GM20431 (cell line): Measurements from ENCODE around the gene INPPL1.

Source experiments
- in situ Hi-C: fragments of 300-500 bp; cut with MseI, MboI; formaldehyde crosslinking; loops from one replicate; pipeline ENCODE4 v1.15.0; 2020; ENCODE audit warnings: low sequenced_read_pairs; ENCODE audit not compliant: unreplicated experiment

Gene INPPL1

DNA sequence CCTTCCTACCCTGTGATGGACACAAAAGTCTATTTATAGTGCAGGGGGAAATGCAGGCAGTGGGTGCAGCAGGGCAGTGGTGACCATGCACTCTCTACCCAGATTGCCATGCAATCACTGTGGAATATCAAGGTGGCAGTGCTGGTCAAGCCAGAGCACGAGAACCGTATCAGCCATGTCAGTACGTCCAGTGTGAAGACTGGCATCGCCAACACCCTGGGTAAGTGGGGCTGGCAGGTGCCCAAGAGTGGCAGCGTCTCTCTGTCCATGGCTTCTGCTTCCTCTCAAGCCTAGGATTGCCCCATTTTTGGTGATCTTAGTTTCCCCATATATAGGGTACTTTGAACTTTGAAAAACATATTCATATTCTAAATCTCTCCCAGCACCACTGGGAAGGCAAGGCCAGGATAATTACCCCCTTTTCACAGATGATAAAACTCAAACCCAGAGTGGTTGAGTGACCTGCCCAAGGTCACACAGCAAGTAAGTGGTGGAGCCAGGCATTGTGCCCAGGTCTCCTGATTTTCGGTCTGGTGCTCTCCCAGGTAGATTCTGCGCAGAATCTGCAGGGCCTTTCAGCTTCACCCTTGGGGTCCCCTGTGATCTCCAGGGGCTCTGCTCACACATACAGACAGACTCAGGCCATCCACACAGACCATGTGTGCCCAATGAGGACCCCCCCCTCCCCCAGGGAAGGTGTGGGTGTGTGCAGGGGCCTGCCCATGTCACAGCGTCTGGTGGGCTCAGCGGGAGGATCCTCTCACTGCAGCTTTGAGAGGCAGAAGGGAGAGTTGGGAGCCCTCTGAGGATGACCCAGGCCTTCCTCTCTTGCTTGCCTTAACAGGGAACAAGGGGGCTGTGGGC, 7.1 kb downstream of the INPPL1 start:
- in situ Hi-C loops, result no loop called here

DNA sequence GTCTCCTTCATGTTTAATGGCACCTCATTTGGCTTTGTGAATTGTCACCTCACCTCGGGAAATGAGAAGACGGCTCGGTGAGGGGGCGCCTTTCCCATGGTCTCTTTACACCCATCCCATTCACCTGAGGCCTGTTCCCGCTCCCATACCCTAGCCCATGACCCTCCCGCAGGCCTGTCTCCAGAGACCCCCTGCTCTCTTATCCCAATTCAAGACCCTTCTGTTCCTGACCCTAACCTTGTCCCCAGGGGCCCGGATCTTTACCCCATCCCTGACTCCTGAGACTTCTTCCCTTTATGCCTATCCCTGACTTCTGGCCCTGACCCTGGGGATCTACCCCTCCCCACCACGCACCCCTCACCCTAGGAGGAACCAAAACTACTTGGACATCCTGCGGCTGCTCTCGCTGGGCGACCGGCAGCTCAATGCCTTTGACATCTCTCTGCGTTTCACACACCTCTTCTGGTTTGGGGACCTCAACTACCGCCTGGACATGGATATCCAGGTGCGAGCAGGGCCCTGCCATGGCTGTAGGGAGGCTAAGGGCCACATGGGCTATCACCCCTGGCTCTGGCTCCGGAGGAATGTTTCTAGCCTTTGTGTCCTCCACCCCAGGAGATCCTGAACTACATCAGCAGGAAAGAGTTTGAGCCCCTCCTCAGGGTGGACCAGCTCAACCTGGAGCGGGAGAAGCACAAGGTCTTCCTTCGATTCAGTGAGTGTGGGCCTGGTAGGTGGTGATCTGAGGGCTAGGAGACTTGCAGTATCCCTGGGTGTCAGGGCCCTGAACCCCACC, 7.9 kb downstream of the INPPL1 start:
- in situ Hi-C loops, result no loop called here

DNA sequence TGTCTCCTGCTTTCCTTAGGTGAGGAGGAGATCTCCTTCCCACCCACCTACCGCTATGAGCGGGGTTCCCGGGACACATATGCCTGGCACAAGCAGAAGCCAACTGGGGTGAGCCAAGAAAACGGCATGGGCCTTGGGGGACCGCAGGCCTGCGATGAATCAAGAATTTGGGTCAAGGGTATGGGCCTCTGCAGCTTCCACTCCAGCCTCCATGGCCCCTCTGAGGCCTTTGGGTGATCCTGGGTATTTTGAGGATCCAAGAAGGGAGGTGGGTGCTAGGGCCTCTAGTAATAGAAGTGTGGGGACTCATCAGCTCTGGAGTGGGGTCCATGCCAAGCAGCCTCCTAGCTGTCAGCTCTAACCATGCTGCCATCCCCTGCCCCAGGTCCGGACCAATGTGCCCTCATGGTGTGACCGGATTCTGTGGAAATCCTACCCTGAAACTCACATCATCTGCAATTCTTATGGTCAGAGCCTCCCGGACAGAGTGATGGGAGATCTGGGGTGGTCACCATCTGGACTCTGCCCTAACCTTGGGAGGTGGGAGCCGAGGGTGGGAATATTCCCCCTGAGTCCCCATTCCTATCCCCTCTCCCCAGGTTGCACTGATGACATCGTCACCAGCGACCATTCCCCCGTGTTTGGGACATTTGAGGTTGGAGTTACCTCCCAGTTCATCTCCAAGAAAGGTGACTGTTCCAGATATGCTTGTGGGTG, 8.6 kb downstream of the INPPL1 start:
- in situ Hi-C loops, result no loop called here

DNA sequence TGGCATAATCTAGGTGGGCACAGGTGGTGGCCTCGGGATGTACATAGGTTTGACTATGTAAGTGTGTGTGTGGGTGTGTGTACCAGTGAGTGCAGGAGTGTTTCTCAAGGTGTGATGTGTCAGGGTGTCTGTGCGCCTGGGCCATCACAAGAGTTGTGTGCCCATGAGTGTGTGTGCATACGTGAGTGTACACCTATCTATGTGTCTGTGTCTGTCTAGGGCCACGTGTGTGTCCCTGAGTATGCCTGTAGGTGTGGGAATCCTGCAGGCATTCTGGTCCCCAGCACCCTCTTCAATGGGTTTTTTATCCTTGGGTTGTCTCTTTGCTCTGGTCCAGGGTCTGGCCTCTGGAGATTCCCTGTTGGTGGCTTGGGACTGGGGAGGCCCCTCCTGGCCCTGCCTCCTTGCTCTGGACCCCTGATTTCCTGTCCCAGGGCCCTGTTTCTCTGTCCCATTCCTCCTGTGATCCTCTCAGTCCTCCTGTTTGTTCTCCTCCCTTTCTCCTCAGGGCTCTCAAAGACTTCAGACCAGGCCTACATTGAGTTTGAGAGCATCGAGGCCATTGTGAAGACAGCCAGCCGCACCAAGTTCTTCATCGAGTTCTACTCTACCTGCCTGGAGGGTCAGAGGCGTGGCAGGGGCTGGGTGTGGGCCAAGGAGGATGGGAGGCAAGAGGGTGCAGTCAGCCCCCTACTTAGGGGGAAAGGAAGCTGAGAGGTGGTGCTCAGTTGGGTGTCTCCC, 9.4 kb downstream of the INPPL1 start:
- in situ Hi-C loops, result no loop called here

DNA sequence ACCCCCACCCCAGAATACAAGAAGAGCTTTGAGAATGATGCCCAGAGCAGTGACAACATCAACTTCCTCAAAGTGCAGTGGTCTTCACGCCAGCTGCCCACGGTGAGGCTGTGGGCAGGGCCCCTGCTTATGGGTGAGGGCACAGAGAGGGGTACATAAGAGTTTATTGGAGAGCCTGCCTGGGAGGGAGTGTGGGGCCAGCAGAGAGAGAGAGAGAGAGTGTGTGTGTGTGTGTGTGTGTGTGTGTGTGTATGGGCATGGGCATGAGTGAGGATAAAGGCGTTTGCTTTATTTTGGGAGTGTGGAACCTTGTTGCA, 9.9 kb downstream of the INPPL1 start:
- in situ Hi-C loops, result no loop called here

DNA sequence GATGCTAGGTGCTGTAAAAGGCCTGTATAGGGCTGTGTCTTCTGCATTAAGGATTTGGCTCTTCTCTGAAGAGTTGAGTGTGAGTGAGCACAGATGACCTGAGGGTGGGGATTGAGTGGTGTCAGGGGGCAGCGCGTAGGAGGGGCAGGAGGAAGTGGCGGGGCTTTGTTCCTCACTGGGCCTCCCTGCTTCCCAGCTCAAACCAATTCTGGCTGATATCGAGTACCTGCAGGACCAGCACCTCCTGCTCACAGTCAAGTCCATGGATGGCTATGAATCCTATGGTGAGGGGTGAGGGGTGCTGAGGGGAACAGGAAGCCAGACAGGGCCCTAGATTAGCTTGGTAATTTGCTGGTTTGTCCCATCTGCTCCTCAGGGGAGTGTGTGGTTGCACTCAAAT, 10.4 kb downstream of the INPPL1 start:
- in situ Hi-C loops, result no loop called here

DNA sequence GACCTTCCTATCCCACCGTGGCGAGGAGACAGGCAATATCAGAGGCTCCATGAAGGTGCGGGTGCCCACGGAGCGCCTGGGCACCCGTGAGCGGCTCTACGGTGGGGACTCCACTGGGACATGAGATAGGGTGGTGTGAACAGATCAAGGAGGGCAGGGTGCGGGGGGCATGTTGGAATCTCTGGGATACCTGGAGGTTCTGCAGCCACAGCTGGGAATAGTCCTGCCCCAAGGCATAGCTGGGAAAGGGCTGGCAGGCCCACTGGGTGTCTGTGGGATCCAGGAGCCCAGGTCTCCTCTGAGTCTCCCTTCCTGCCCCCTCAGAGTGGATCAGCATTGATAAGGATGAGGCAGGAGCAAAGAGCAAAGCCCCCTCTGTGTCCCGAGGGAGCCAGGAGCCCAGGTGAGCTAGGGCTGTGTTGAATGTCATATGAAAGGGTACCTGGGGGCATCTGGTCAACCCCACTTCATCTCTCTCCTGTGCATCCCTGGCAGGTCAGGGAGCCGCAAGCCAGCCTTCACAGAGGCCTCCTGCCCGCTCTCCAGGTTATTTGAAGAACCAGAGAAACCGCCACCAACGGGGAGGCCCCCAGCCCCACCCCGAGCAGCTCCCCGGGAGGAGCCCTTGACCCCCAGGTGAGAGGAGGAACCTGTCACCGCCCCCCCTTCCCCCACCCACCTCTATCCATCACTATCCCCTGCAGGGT, 10.9 kb downstream of the INPPL1 start:
- in situ Hi-C loops, result no loop called here

DNA sequence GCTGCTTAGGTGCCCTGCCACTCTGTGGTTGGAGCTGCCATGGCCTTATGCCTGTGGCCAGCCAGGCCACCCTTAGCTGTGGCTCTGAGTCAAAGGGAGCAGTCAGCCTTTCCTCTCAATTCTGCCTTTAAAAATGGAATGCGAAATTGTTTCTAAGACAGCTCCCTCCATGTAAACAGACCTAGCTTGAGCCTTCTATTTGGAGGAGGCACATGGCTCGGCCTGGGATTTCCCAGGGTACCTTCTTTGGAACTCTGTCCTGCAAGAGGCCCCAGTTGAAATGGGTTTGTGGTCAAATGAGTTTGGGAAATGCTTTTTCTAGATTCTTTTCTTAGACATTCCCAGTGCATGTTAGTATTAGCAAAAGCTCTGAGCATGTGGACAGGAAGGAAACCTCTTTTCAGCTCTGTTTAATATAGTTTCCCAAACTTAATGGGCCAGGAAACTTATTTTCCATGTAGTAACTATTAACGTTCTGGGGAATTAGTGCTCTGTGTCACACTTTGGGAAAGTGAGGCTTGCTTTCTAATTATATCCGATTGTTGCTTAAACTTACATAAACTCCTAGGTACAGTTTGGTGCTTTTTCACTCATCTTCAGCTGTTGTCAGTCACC, 11.6 kb downstream of the INPPL1 start:
- in situ Hi-C loops, result no loop called here

DNA sequence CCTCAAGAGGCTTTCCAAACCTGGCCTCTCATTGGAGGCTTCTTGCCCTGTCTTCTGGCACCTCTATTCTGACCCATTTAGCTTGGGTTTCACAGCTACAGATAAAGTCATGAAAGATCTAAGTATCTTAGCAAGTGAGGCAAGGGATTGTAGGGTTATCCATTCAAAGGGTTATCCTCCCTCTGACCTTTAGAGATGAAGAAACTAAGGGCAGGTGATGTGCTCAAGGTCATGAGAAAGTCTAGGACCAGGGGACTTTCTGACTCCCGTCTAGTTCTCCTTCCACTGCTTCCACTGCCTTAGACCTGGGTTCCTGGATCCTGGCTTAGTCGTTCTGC, 12.2 kb downstream of the INPPL1 start:
- in situ Hi-C loops, result no loop called here

DNA sequence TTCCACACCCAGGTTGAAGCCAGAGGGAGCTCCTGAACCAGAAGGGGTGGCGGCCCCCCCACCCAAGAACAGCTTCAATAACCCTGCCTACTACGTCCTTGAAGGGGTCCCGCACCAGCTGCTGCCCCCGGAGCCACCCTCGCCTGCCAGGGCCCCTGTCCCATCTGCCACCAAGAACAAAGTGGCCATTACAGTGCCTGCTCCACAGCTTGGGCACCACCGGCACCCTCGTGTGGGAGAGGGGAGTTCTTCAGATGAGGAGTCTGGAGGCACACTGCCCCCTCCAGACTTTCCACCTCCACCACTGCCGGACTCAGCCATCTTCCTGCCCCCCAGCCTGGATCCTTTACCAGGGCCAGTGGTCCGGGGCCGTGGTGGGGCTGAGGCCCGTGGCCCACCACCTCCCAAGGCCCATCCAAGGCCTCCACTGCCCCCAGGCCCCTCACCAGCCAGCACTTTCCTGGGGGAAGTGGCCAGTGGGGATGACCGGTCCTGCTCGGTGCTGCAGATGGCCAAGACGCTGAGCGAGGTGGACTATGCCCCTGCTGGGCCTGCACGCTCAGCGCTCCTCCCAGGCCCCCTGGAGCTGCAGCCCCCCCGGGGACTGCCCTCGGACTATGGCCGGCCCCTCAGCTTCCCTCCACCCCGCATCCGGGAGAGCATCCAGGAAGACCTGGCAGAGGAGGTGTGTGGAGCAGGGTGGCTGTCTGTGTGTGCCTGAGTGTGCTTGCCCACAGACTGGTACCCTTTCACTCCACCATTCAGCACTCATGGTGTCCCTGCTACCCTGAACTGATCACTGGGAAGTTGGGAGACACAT, 12.8 kb downstream of the INPPL1 start:
- in situ Hi-C loops, result no loop called here

DNA sequence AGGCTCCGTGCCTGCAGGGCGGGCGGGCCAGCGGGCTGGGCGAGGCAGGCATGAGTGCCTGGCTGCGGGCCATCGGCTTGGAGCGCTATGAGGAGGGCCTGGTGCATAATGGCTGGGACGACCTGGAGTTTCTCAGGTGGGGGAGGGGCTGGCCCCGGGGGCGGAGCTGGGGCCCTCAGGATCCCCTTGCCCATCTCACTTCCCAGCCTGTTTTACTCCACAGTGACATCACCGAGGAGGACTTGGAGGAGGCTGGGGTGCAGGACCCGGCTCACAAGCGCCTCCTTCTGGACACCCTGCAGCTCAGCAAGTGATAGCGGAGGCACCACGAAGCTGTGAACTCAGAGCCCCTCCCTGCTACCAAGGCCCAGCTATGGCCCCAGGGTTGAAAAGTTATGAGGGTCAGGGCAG, 13.5 kb downstream of the INPPL1 start:
- in situ Hi-C loops, result no loop called here

DNA sequence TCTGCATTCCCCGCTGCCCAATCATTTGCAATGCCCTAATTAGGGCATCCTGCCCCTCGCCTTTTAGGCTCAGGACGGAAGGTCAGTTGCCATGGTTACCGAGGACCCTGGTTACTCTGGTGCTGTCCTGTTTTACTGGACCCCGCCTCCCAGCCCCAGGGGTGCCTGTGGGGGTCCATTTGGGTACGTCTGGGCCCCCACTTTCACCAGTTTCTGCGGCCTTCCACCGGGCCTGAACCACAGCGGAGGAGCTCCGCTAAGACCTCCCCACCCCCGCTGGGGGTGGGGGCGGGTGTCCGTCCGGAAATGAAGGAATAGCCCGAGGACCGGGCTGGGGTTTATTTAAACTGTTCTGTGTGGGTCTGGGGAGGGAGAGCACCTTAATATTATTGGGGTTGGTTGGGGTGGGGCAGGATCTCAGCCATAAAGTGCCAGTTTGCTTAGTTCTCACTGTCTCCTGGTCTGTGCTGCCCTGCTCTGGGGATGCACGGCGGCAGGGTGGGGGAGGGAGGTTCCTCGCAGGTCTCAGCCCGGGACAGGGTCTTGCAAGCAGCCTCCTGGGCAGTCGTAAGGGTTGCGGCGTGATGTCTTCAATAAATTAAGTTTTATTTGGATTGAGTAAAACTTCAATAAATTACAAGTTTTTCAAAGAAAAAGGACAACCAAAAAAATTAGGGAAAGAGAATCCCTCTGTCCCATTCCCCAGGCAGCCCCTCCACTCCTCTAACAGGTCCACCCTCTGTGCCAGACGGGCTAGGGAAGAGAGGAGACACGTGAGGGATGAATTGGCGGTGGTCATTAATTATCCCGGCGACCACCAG, 14.1 kb downstream of the INPPL1 start:
- in situ Hi-C loops, result no loop called here

DNA sequence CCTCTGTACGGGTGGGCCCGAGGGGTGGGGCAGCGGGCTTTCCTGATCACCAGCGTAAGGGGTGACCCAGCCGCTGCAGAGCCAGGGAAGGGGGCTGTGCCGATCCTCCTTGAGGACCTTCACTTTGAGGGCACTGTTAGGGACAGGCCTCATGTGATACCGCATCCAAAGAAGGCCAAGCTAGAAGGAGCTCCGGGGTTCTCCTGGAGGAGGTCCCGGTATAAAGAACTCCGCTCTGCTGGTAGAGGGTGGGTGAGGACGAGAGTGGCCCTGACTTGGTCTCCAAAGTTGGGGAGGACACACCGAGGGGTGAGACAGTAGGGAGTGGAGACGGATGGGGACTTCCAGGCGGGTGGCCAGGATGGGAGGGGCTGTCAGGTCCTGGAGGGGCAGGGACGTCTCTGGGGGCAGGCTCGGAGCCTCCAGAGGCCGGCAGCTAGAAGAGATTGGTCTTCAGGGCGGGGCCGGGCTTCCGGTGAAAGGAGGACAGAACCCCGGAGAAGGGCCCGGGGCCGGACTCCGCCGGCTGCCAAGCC, 14.8 kb downstream of the INPPL1 start:
- in situ Hi-C loops, result no loop called here

DNA sequence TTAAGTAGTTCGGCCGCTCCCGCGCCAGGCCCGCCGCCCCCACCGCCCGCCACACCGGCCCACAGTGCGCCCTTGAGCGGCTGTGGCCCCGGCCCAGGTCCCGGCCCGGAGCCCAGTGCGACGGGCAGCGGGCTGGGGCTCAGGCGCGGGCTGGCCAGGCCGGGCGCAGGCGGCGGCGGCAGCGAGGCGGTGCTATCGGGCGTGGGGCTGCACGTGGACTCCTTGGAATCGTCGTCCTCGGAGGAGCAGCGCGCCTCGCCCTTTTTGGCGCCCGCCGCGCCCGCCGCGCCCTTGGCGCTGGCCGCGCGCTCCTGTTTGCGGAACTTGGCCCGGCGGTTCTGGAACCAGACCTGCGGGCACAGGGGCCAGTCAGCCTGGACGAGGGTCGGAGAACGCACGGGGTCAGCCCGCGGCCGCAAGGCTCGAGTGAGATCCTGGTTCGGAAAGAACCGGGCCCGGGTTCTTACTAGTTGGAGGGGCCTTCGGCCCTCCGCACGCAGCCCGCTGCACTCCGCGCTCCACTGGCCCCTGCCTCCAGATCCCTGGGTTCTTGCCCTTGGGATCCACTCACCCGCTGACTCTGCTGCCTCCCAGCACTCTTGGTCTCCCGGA, 15.4 kb downstream of the INPPL1 start:
- in situ Hi-C loops, result no loop called here

DNA sequence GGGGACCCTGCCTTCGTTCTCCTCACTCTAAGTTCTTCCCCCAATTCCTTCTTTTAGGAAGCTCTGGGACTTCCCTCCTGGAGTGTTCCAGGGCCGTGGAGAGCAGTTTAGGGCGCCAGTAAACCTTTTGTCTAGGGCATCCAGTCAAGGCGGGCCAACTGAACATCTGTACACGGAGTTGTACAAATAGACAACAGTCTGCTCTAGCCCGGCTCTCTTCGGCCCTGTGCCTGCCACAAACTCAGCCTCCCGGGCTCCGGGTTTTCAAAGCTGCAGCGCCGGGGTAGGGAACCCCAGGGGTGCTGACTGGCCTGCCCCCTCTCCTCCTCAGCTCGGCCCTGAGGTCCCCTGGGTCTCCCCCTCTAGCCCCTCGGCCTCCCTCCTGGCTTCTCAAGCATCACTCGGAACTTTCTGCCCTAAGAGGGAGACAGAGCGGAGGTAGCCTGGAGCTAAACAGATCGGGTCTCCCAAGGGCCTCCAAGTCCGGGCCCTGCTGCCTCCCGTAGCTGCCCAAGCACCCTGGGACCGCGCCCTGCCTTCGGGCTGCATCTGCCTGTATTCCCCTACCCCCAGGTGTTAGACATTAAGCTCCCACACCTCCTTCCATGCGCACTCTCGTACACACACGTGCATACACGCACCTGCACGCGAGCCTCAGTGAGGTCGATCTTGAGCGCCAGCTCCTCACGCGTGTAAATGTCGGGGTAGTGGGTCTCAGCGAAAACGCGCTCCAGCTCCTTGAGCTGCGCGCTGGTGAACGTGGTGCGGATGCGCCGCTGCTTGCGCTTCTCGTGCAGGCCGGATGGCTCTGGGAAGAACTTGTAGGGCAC, 16.1 kb downstream of the INPPL1 start:
- in situ Hi-C loops, result no loop called here

DNA sequence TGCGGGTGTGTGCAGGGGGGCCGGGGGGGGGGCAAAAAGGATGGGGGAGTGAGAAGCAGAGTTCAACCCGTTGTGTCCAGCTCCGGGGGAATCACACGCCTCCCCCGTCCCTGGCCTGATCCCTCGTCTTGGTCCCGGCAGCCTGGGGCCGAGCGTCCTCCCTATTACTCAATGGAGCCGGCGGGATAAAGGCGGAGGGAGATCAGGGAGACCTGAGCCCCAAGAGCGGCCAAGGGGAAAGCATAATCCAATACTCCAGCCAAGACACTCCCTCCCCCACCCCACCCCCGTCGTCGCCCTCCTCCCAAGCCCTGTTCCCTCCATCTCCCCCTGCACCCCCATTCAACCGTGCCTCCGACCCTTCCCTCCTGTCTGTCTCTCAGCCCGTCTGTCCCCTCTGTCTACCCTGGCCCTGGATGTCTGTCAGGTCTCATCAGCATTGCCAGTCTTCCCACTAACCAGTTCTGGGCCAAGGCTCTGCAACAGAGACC, 16.8 kb downstream of the INPPL1 start:
- in situ Hi-C loops, result no loop called here
